OCI-LY3 (cell line): ENCODE measurements around the gene PRKACB.
A peak's percentile ranks its signal among the peaks of the same experiment; 100 is the strongest.

ENCODE experiments used
- H2AFZ ChIP-seq: fragments of 200-600, 300-600 bp; shearing (Covaris generic); 2 replicates; pipeline ENCODE4 v1.6.0; 2014; ENCODE audit warnings: antibody characterized with exemption, low read depth, low read length
- H3K27ac ChIP-seq: fragments of 200-600, 300-600 bp; sonication (generic); 2 replicates; pipeline ENCODE4 v1.5.1; 2014; ENCODE audit warnings: mild to moderate bottlenecking, low read length, moderate library complexity, mixed read lengths
- H3K27me3 ChIP-seq: fragments of 200-600, 300-600 bp; sonication (generic); 2 replicates; pipeline ENCODE4 v1.6.1; 2014; ENCODE audit warnings: low read depth, low read length, mixed read lengths
- H3K36me3 ChIP-seq: fragments of 200-600, 300-600 bp; sonication (generic); replicated peaks from 2 replicates; pipeline ENCODE3; 2014; ENCODE audit warnings: low read depth, low read length, mixed read lengths
- H3K4me1 ChIP-seq: fragments of 300-600, 200-600 bp; sonication (generic); 2 replicates; pipeline ENCODE4 v1.6.1; 2014; ENCODE audit warnings: low read length, mixed read lengths
- H3K4me2 ChIP-seq: fragments of 200-600, 300-600 bp; sonication (generic); 2 replicates; pipeline ENCODE4 v1.6.1; 2014; ENCODE audit warnings: low read length, mixed read lengths
- H3K4me3 ChIP-seq: fragments of 300-600, 200-600 bp; sonication (generic); 2 replicates; pipeline ENCODE4 v1.5.1; 2014; ENCODE audit warnings: antibody characterized with exemption, mild to moderate bottlenecking, low read length, moderate library complexity
- H3K79me2 ChIP-seq: fragments of 300-600, 200-600 bp; shearing (Covaris generic); 2 replicates; pipeline ENCODE4 v1.6.1; 2014; ENCODE audit warnings: mild to moderate bottlenecking, low read length, mixed read lengths
- H3K9ac ChIP-seq: fragments of 300-600, 200-600 bp; shearing (Covaris generic); 2 replicates; pipeline ENCODE4 v1.6.0; 2014; ENCODE audit warnings: mild to moderate bottlenecking, low read length, moderate library complexity
- H3K9me3 ChIP-seq: fragments of 200-600, 300-600 bp; shearing (Covaris generic); 2 replicates; pipeline ENCODE4 v1.6.1; 2014; ENCODE audit warnings: low read length, mixed read lengths; ENCODE audit not compliant: insufficient read depth
- H4K20me1 ChIP-seq: fragments of 200-600, 300-600 bp; sonication (generic); 2 replicates; pipeline ENCODE4 v1.6.1; 2016; ENCODE audit warnings: low read length, mixed read lengths; ENCODE audit not compliant: insufficient read depth
- CTCF ChIP-seq: fragments of 200-600, 300-600 bp; sonication (generic); IDR thresholded peaks from 2 replicates; pipeline ENCODE4 v1.5.1; 2014; ENCODE audit warnings: antibody characterized with exemption, low read length, low read depth
- EZH2phosphoT487 ChIP-seq: fragments of 200-600 bp; shearing (Covaris generic); IDR thresholded peaks from 2 replicates; pipeline ENCODE4 v1.6.1; 2018; ENCODE audit warnings: antibody characterized with exemption, mixed run types, low read depth

PRKACB gene

GRCh38 chr1:84145068-84145467, 997 bp downstream of the PRKACB start:
- Histone ChIP-seq H3K27ac (no peak overlapping the region), H3K4me3 (no peak overlapping the region), H3K9ac (no peak overlapping the region)

GRCh38 chr1:84146411-84147032, 2.5 kb downstream of the PRKACB start:
- H3K79me2 ChIP-seq = no peaks in the 10 kb centered on the region

More at GRCh38 chr1:84145068-84145467, 997 bp downstream of the PRKACB start:
- Histone ChIP-seq H3K36me3 (no peaks in the 10 kb centered on the region), H3K9me3 (peaks cover 3% of the 10 kb centered on the region; the same call in 1 of the 2 replicates), H3K4me1 (peaks cover 32% of the 10 kb centered on the region), H3K79me2 (no peaks in the 10 kb centered on the region), H2AFZ (no peak overlapping the region), H3K27me3 (no peaks in the 10 kb centered on the region), H4K20me1 (no peaks in the 10 kb centered on the region), H3K4me2 (no peak overlapping the region)
- TF ChIP-seq EZH2phosphoT487 = no peak
- no peak for TF ChIP-seq CTCF

GRCh38 chr1:84148758-84149157, 4.7 kb downstream of the PRKACB start:
- Histone ChIP-seq H3K9ac (no peak overlapping the region), H3K4me1 (peaks cover 27% of the 10 kb centered on the region), H3K79me2 (no peaks in the 10 kb centered on the region)

More at GRCh38 chr1:84146411-84147032, 2.5 kb downstream of the PRKACB start:
- no peaks in the 10 kb centered on the region for H3K36me3 ChIP-seq
- no peaks in the 10 kb centered on the region for H3K27me3 ChIP-seq
- H3K4me3 ChIP-seq = no peak overlapping the region
- H2AFZ ChIP-seq = no peak overlapping the region
- no peak for TF ChIP-seq EZH2phosphoT487
- H3K9me3 ChIP-seq = peaks cover 3% of the 10 kb centered on the region; the same call in 1 of the 2 replicates
- no peak overlapping the region for H3K4me2 ChIP-seq
- no peak overlapping the region for H3K27ac ChIP-seq
- no peak overlapping the region for H3K9ac ChIP-seq
- H3K4me1 ChIP-seq = peaks cover 24% of the 10 kb centered on the region
- no peaks in the 10 kb centered on the region for H4K20me1 ChIP-seq

GRCh38 chr1:84152649-84153056, 8.6 kb downstream of the PRKACB start:
- H3K27ac ChIP-seq = peak overlapping the region; percentile 30; the same call in 1 of the 2 replicates
- H3K9ac ChIP-seq = no peak overlapping the region
- peaks cover 41% of the 10 kb centered on the region for H3K4me1 ChIP-seq
- H3K4me2 ChIP-seq = peak overlapping the region; percentile 38
- no peak overlapping the region for H2AFZ ChIP-seq
- no peaks in the 10 kb centered on the region for H3K79me2 ChIP-seq
- no peaks in the 10 kb centered on the region for H4K20me1 ChIP-seq
- TF ChIP-seq EZH2phosphoT487 (no peak), CTCF (no peak)
- H3K36me3 ChIP-seq = no peaks in the 10 kb centered on the region
- no peaks in the 10 kb centered on the region for H3K9me3 ChIP-seq
- H3K4me3 ChIP-seq = no peak overlapping the region
- no peaks in the 10 kb centered on the region for H3K27me3 ChIP-seq

More at GRCh38 chr1:84148758-84149157, 4.7 kb downstream of the PRKACB start:
- TF ChIP-seq CTCF = no peak
- TF ChIP-seq EZH2phosphoT487 = no peak
- Histone ChIP-seq H3K4me3 (no peak overlapping the region), H3K9me3 (peaks cover 3% of the 10 kb centered on the region; the same call in 1 of the 2 replicates), H3K36me3 (no peaks in the 10 kb centered on the region), H2AFZ (no peak overlapping the region), H3K27ac (no peak overlapping the region), H3K27me3 (no peaks in the 10 kb centered on the region), H3K4me2 (no peak overlapping the region), H4K20me1 (no peaks in the 10 kb centered on the region)
